ENCODE results near the gene USP19. TPM values are rescaled to one million over a fixed set of nuclear protein-coding genes. Genes with fewer than 3 reads are reported as not detected.

Gene USP19
- total RNA-seq, 2 experiments from 2014 or later, result 49.4 to 69.4 TPM

DNA sequence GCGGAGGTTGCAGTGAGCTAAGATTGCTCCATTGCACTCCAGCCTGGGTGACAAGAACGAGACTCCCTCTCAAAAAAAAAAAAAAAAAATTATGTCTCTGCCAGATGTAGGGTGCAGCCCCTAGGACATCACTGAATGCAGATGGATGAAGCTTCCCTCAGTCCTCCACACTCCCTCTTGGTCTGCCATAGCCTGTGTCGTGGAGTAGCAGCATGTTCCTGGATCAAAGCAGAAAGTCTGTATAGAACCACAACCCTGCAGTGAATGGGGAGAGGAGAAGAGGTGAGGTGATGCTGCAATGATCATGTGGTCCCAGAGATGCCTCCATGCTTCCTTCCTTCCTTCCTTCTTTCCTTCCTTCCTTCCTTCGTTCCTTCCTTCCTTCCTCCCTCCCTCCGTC lies 27.5 kb upstream of the USP19 start:
- DNase-seq (ENCODE audit: low spot score), result no peak
- H3K4me3 ChIP-seq (ENCODE audit: low read depth, low read length, poor library complexity, severe bottlenecking), result no peak overlapping the region
- H3K9me2 ChIP-seq (ENCODE audit: insufficient read depth, low read length), result no peaks in the 10 kb centered on the region
- H3K4me1 ChIP-seq (ENCODE audit: insufficient read depth, low read length, poor library complexity, severe bottlenecking), result no peaks in the 10 kb centered on the region
- no peaks in the 10 kb centered on the region for H3K9me3 ChIP-seq (ENCODE audit: low read length)
- H3K4me2 ChIP-seq (ENCODE audit: low read length), result no peak overlapping the region
- H4K20me1 ChIP-seq (ENCODE audit: insufficient read depth, low read length), result no peaks in the 10 kb centered on the region
- ChIA-PET POLR2A (interaction anchor here (0.7 kb wide), 1 partner anchor 150 kb away, joined by 3 read pairs; no protein-coding TSS in a partner anchor), CTCF (ENCODE audit: unreplicated experiment) (interaction anchor here (0.6 kb wide), 1 partner anchor 10 kb away, joined by 3 read pairs; no protein-coding TSS in a partner anchor)
- no TSS peak for BruUV-seq (replicated peaks)
- TF ChIP-seq EZH2phosphoT487 (IDR thresholded peaks at IDR 0.05; ENCODE audit: borderline replicate concordance, low read depth, low read length), result no peak
- TF ChIP-seq, protein P1, sequence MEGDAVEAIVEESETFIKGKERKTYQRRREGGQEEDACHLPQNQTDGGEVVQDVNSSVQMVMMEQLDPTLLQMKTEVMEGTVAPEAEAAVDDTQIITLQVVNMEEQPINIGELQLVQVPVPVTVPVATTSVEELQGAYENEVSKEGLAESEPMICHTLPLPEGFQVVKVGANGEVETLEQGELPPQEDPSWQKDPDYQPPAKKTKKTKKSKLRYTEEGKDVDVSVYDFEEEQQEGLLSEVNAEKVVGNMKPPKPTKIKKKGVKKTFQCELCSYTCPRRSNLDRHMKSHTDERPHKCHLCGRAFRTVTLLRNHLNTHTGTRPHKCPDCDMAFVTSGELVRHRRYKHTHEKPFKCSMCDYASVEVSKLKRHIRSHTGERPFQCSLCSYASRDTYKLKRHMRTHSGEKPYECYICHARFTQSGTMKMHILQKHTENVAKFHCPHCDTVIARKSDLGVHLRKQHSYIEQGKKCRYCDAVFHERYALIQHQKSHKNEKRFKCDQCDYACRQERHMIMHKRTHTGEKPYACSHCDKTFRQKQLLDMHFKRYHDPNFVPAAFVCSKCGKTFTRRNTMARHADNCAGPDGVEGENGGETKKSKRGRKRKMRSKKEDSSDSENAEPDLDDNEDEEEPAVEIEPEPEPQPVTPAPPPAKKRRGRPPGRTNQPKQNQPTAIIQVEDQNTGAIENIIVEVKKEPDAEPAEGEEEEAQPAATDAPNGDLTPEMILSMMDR (conservative IDR thresholded peaks at IDR 0.05; ENCODE audit: low read length), result no peak
- no peaks in the 10 kb centered on the region for H3K36me3 ChIP-seq (ENCODE audit: insufficient read depth, low read length)
- intact Hi-C loops (cut with micrococcal nuclease; ENCODE audit: unreplicated experiment), result no loop called here
- no peak overlapping the region for H2AFZ ChIP-seq (ENCODE audit: low read length)
- H3K79me2 ChIP-seq (ENCODE audit: insufficient read depth, low read depth, low read length), result no peaks in the 10 kb centered on the region
- no peak overlapping the region for H3K27ac ChIP-seq (ENCODE audit: low read depth, low read length, poor library complexity, severe bottlenecking)

DNA sequence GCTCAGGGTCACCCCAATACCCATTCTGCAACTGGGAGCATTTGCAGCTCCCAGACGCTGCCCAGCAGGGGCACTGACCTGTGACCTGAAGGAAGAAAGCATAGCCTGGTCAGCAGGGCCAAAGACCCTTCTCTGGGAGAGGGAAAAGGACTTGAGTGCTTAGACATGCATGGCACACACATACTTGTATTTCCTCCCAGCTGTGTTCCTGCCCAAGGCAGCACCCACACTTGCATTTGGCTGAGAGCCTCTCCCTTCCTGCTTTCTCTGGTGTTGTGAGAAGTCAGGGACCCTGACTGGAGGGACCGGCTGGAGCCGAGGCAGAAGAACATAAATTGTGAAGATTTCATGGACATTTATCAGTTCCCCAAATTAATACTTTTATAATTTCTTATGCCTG lies 19.5 kb upstream of the USP19 start:
- BruUV-seq (replicated peaks), result no TSS peak
- POLR2A ChIA-PET, result no interaction called here
- no peak overlapping the region for H3K27ac ChIP-seq (ENCODE audit: low read depth, low read length, poor library complexity, severe bottlenecking)
- TF ChIP-seq, protein P1 (conservative IDR thresholded peaks at IDR 0.05; ENCODE audit: low read length), result no peak
- no peak for TF ChIP-seq EZH2phosphoT487 (IDR thresholded peaks at IDR 0.05; ENCODE audit: borderline replicate concordance, low read depth, low read length)
- H3K4me1 ChIP-seq (ENCODE audit: insufficient read depth, low read length, poor library complexity, severe bottlenecking), result no peaks in the 10 kb centered on the region
- DNase-seq (ENCODE audit: low spot score), result no peak
- CTCF ChIA-PET (ENCODE audit: unreplicated experiment), result no interaction called here
- no peak overlapping the region for H2AFZ ChIP-seq (ENCODE audit: low read length)
- no peaks in the 10 kb centered on the region for H3K36me3 ChIP-seq (ENCODE audit: insufficient read depth, low read length)
- no peaks in the 10 kb centered on the region for H3K79me2 ChIP-seq (ENCODE audit: insufficient read depth, low read depth, low read length)
- intact Hi-C loops (cut with micrococcal nuclease; ENCODE audit: unreplicated experiment), result no loop called here
- H3K9me3 ChIP-seq (ENCODE audit: low read length), result no peaks in the 10 kb centered on the region
- no peaks in the 10 kb centered on the region for H3K9me2 ChIP-seq (ENCODE audit: insufficient read depth, low read length)
- no peaks in the 10 kb centered on the region for H4K20me1 ChIP-seq (ENCODE audit: insufficient read depth, low read length)
- H3K4me3 ChIP-seq (ENCODE audit: low read depth, low read length, poor library complexity, severe bottlenecking), result no peak overlapping the region
- H3K4me2 ChIP-seq (ENCODE audit: low read length), result no peak overlapping the region

GRCh38 chr3:49135499-49135898 lies 14.9 kb upstream of the USP19 start:
- Histone ChIP-seq H3K79me2 (ENCODE audit: insufficient read depth, low read depth, low read length) (no peaks in the 10 kb centered on the region), H3K36me3 (ENCODE audit: insufficient read depth, low read length) (no peaks in the 10 kb centered on the region), H3K9me3 (ENCODE audit: low read length) (no peaks in the 10 kb centered on the region), H3K9me2 (ENCODE audit: insufficient read depth, low read length) (no peaks in the 10 kb centered on the region), H4K20me1 (ENCODE audit: insufficient read depth, low read length) (no peaks in the 10 kb centered on the region), H3K4me3 (ENCODE audit: low read depth, low read length, poor library complexity, severe bottlenecking) (no peak overlapping the region), H3K4me1 (ENCODE audit: insufficient read depth, low read length, poor library complexity, severe bottlenecking) (no peaks in the 10 kb centered on the region), H3K27ac (ENCODE audit: low read depth, low read length, poor library complexity, severe bottlenecking) (no peak overlapping the region), H3K4me2 (ENCODE audit: low read length) (no peak overlapping the region), H2AFZ (ENCODE audit: low read length) (no peak overlapping the region)
- no TSS peak for BruUV-seq (replicated peaks)
- no peak for TF ChIP-seq EZH2phosphoT487 (IDR thresholded peaks at IDR 0.05; ENCODE audit: borderline replicate concordance, low read depth, low read length)
- TF ChIP-seq, protein P1 (conservative IDR thresholded peaks at IDR 0.05; ENCODE audit: low read length), result no peak
- ChIA-PET CTCF (ENCODE audit: unreplicated experiment) (no interaction called here), POLR2A (no interaction called here)
- intact Hi-C loops (cut with micrococcal nuclease; ENCODE audit: unreplicated experiment), result no loop called here
- no peak for DNase-seq (ENCODE audit: low spot score)
